GM19193 (cell line): ENCODE data around the gene SLC25A47.

Source experiments
- POLR2A ChIP-seq: IDR thresholded peaks from 4 replicates; pipeline ENCODE4 v1.6.1; 2011; ENCODE audit not compliant: insufficient read depth, insufficient read length; ENCODE audit errors: extremely low read depth

The SLC25A47 gene

DNA sequence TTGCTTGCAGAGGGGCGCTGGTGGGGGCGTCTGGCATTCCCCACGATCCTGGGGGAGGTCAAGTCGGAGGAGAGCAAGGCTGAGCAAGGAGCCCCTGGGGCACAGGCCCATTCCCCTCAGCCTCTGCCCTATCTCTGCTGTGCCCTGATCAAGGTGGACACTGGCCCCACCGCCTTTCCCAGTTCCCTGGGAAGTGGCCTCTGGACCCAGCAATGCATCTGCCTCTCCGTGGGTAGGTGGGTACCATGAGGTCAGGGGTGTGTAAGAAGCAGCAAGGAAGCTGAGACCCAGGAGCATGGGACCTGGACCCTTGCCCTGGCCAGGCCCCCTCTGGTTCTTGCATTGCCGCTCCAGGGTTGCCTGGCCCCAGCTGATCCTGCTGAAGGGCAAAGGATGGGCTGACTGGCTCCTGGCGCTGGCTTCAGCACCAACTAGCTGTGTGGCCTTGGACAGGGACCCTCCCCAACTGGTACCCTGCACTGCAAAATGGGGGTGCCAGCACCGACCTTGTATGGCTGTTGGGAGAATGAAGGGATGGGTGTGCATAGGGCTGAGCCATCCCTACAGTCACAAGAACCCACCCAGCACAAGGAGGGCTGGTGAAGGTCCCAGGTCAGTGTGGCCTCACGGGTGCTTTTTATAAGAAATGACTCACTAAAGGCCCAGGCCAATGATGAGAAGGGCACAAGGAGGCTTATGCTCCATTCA lies 36.5 kb upstream of the SLC25A47 start:
- no peak for TF ChIP-seq POLR2A

- TF ChIP-seq POLR2A: no peak
Measured at GRCh38 chr14:100287202-100287997, 35.7 kb upstream of the SLC25A47 start.

- TF ChIP-seq POLR2A: no peak
Measured at GRCh38 chr14:100288382-100289185, 34.6 kb upstream of the SLC25A47 start.

DNA sequence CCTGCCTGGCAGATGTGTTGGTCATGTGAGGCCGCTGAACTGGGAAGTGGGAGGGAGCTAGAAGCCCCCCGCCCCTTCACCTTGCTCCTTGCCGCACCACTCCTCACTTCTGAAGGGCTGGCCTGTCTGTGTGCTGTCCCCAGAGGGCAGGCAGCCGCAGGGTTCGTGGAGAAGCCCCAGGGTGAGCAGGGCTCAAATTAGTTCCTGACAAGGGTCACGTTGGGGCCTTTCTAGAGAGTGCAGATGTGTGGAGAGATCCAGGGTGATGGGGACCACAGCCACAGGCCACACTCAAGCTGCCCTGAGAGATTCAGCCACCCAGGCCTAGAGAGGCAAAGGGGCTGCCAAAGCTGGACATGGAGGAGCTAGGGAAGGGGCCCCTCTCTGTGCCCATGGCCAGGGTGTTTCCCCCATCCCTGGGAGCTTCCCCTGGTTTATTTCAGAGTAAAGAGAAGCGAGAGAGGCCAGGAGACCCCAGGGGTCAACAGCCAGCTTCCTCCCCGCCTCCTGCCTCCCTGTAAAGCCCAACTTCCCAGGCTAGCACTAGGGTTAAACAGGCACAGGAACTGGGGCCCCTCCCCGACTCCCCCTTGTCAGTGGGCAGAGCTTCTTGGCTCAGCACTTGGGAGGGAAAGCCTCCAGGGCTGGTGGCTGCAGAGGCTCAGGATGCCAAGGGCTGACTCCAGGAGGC lies 33.1 kb upstream of the SLC25A47 start:
- TF ChIP-seq POLR2A: no peak

DNA sequence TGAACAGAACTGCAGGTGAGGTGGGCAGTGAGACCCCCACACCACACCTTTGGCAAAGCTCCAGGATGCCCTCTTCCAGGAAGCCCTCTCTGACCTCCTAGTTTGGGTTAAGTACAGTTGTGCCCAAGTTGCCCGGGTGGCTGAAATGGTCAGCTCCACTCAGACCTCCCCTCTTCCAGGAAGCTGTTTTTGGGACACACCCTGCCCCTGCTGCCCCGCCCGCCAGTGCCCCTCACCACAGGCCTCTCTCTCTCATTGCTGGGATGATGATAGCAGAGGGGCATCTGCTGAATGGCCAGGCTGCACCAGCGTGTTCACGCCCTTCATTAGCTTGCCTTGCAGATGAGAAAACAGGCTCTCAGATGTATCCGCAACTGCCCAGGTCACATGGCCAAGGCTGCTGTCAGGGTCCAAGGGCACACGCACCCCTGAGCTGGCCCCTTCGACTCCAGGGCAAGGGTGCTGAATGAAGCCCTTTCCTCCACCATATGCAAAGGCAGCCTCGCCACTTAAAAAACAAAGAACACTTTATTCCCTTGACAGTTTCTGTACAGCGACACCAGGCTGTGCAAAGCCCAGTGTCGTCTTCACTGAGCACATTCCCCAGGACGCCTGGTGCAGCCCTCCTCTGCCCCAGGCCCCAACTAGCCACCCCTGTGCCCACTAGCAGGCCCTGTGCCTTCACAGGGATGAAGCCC lies 32.4 kb upstream of the SLC25A47 start:
- no peak for TF ChIP-seq POLR2A

DNA sequence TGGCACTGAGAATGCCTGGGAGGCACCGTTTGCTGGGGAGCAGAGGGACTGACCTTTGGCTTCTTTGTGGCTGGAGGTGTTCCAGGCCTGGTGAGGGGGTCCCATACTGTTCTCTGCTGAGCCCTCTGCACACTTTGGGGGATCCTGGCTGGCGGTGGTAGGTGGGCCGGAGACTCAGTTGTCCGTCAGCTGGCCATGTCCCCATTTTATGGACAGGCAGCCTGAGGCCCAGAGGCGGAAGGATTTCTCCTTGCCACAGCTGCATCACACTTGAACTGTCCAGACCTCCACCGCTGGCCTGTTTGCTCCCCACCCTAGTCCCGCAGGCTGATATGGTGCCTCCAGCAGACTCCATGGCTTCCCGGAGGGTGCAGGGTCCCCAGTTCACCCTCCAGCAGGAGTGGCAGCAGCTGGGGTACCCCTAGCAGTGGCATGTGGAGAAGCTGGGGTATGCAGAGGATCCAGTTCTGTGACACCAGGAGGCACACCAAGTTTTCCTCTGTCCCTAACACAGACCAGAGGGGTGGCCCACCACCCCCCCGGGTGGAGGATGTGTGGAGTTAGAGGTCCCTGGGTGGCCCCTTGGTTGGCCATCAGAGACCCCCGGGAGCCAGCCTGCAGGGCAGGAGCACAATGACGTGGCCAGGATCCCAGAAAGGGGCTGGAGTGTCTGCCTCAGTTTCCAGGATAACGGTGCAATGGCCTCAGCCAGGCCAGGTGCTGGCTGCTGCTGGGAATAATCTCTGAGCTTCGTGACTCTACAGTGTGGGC lies 31.6 kb upstream of the SLC25A47 start:
- no peak for TF ChIP-seq POLR2A

GRCh38 chr14:100292301-100292775 lies 30.8 kb upstream of the SLC25A47 start:
- no peak for TF ChIP-seq POLR2A

DNA sequence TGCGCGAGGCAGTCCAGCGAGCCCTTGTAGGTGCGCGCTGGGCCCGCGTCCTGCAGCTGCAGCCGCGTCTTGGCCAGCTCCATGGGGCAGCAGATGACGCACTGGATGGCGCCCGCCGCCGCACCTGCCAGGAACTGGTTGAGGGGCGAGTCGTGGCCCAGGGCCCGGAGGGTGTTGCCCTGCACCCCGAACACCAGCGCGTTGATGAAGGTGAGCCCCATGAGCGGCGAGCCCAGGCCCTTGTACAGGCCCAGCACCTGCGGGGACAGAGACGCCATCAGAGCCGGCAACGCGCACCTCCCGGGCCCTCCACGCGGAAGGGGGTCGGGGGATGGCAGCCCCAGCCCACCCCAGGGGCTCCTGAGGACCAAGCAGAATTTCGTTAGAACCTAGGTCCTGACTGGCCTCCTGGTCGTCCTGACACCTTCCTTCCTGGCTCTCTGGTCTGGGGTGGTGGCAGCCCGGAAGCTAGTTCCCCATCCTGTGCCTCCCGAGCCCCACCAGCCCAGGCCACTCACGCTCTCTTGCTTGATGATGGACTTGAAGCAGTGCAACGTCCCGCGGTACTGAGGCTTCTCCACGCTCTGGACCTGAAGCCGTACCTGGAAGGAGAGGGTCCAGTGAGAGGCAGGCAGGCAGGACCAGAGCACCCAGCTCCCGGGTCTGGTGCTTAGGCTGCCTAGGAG lies 30.2 kb upstream of the SLC25A47 start:
- no peak for TF ChIP-seq POLR2A

DNA sequence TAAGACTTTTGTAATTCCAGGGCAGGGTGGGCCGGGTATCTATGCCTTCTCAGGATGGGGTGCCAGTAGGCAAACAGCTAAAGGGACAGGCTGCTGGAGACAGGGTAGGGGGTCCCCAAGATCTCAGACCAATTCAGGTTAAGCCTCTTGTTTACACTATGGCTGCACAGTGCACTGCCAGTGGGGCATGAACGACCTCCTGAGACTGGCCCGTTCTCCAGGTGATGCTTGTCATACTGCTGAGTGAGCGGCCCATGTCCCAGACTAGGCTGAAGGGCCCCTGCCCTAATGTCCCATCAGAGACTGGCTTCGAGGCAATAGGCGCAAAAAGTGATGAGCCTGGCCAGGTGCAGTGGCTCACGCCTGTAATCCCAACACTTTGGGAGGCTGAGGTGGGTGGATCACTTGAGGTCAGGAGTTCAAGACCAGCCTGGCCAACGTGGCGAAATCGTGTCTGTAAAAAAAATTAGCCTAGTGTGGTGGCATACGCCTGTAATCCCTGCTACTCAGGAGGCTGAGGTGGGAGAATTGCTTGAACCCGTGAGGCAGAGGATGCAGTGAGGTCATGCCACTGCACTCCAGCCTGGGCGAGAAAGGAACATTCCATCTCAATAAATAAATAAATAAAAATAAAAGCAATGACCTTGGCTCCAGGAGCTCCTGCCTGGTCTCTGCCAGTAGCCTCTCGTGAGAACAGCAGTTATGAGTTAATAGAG lies 29.5 kb upstream of the SLC25A47 start:
- TF ChIP-seq POLR2A: no peak

- TF ChIP-seq POLR2A: no peak
Measured at GRCh38 chr14:100294213-100294962, 28.8 kb upstream of the SLC25A47 start.

- TF ChIP-seq POLR2A: no peak
Measured at GRCh38 chr14:100294963-100295330, 28.2 kb upstream of the SLC25A47 start.
